A549 (cell line): ENCODE measurements around the gene MED1.

Experiments used
- BCL3 ChIP-seq: fragments of >200 bp; sonication (Bioruptor Twin); formaldehyde crosslinking; IDR thresholded peaks from 3 replicates; pipeline ENCODE4 v1.6.1; 2016
- BHLHE40 ChIP-seq: IDR thresholded peaks from 2 replicates; pipeline ENCODE4 v1.6.1; 2012; ENCODE audit warnings: low read depth, low read length, inconsistent platforms
- CEBPB ChIP-seq, 2 experiments: fragments of >200 bp in 1 of 2; sonication (Bioruptor Twin) in 1 of 2; formaldehyde crosslinking in 1 of 2; IDR thresholded peaks; 2 replicates each; pipeline ENCODE4 v1.6.1; 2012 to 2016
- CTCF ChIP-seq: fragments of >200 bp; sonication (Bioruptor Twin); formaldehyde crosslinking; IDR thresholded peaks from 3 replicates; pipeline ENCODE4 v1.5.1; 2016
- ELK1 ChIP-seq: fragments of 150-350 bp; IDR thresholded peaks from 2 replicates; pipeline ENCODE4 v1.6.1; 2014; ENCODE audit warnings: low read depth, mild to moderate bottlenecking, low read length
- EP300 ChIP-seq, 2 experiments: fragments of >200 bp; sonication (Bioruptor Twin); formaldehyde crosslinking; IDR thresholded peaks; 2 replicates in 1 of 2; 3 replicates in 1 of 2; pipeline ENCODE4 v1.6.1; 2016 to 2017
- POLR2A ChIP-seq: IDR thresholded peaks from 2 replicates; pipeline ENCODE4 v1.6.1; 2012; ENCODE audit warnings: mild to moderate bottlenecking, low read length
- REST ChIP-seq: fragments of 200-600 bp; sonication (generic); IDR thresholded peaks from 2 replicates; pipeline ENCODE4 v1.6.1; 2016; ENCODE audit warnings: antibody characterized with exemption, mild to moderate bottlenecking, moderate library complexity
- USF2 ChIP-seq: fragments of 450-650 bp; IDR thresholded peaks from 2 replicates; pipeline ENCODE4 v1.6.1; 2014; ENCODE audit warnings: antibody characterized with exemption
- ZNF302 ChIP-seq: fragments of 250-450 bp; sonication (Bioruptor Pico); IDR thresholded peaks from 2 replicates; pipeline ENCODE4 v1.9.0; 2021; ENCODE audit warnings: inconsistent platforms, mild to moderate bottlenecking, moderate library complexity
- ZSCAN20 ChIP-seq: fragments of 250-450 bp; sonication (Bioruptor Pico); IDR thresholded peaks from 2 replicates; pipeline ENCODE4 v1.8.0; 2022; ENCODE audit warnings: mild to moderate bottlenecking, moderate library complexity

GRCh38 chr17:39487946-39488345, 36.9 kb upstream of the MED1 start:
- TF ChIP-seq CTCF, result no peak
- no peak for TF ChIP-seq BCL3
- no peak for TF ChIP-seq REST
- TF ChIP-seq ZNF302 (CRISPR knock-in tag), result no peak
- TF ChIP-seq USF2, result no peak
- TF ChIP-seq ZSCAN20, result no peak
- TF ChIP-seq ELK1, result no peak
- TF ChIP-seq CEBPB (IDR thresholded peaks at IDR 0.05), result no peak
- no peak for TF ChIP-seq POLR2A
- TF ChIP-seq BHLHE40, result no peak
- TF ChIP-seq EP300 (IDR thresholded peaks at IDR 0.05), result no peak
